22Rv1 (cell line): ENCODE results near the gene ZFP62.

Experiments
- H3K27ac ChIP-seq: fragments of 450-650 bp; 2 replicates; pipeline ENCODE4 v1.5.1; 2017
- CTCF ChIP-seq: fragments of 450-650 bp; IDR thresholded peaks from 2 replicates; pipeline ENCODE4 v1.5.1; 2017; ENCODE audit warnings: mild to moderate bottlenecking
- ZFX ChIP-seq: fragments of 450-650 bp; IDR thresholded peaks from 2 replicates; pipeline ENCODE4 v1.6.1; 2017; ENCODE audit warnings: antibody characterized with exemption, borderline replicate concordance

ZFP62 gene

GRCh38 chr5:180873615-180874520 is 12.8 kb upstream of the ZFP62 start:
- H3K27ac ChIP-seq = no peak overlapping the region
- TF ChIP-seq ZFX (no peak), CTCF (no peak)

- TF ChIP-seq ZFX (no peak), CTCF (no peak)
- H3K27ac ChIP-seq = no peak overlapping the region
Observed at GRCh38 chr5:180872419-180872818, 11.3 kb upstream of the ZFP62 start.

- H3K27ac ChIP-seq = peak overlapping the region; percentile 97
- no peak for TF ChIP-seq CTCF
- TF ChIP-seq ZFX = no peak
Observed at GRCh38 chr5:180870276-180871068, 9.4 kb upstream of the ZFP62 start.

- TF ChIP-seq ZFX (no peak), CTCF (no peak)
- H3K27ac ChIP-seq = peak overlapping the region; percentile 97
Observed at GRCh38 chr5:180869587-180869986, 8.5 kb upstream of the ZFP62 start.

- peak overlapping the region; percentile 97 for H3K27ac ChIP-seq
- TF ChIP-seq ZFX = no peak
- peak; percentile 90 for TF ChIP-seq CTCF
Observed at GRCh38 chr5:180868960-180869359, 7.9 kb upstream of the ZFP62 start.

- TF ChIP-seq ZFX (no peak), CTCF (no peak)
- H3K27ac ChIP-seq = peak overlapping the region; percentile 97
Observed at GRCh38 chr5:180866985-180867384, 5.9 kb upstream of the ZFP62 start.
